HepG2 (cell line): Measurements from ENCODE around the gene ETV5. TPM values are rescaled to one million over a fixed set of nuclear protein-coding genes. Genes with fewer than 3 reads are reported as not detected.
A peak's percentile ranks its signal among the peaks of the same experiment; 100 is the strongest.

Source experiments
- ATF6 ChIP-seq: sonication (generic); formaldehyde crosslinking; conservative IDR thresholded peaks from 2 replicates; pipeline ENCODE4 v1.4.0; 2020; ENCODE audit warnings: missing genetic modification reagents
- EHMT2 ChIP-seq: fragments of 200-600 bp; sonication (generic); IDR thresholded peaks from 2 replicates; pipeline ENCODE4 v1.7.0; 2017; ENCODE audit warnings: antibody characterized with exemption, low read depth, low read length, borderline replicate concordance
- FOXM1 ChIP-seq: sonication (generic); formaldehyde crosslinking; IDR thresholded peaks from 2 replicates; pipeline ENCODE4 v1.5.0; 2020; ENCODE audit warnings: missing genetic modification reagents
- GRHL1 ChIP-seq: sonication (generic); formaldehyde crosslinking; conservative IDR thresholded peaks from 2 replicates; pipeline ENCODE4 v1.8.0; 2022; ENCODE audit warnings: missing genetic modification reagents
- NCOA2 ChIP-seq: sonication (generic); formaldehyde crosslinking; IDR thresholded peaks from 2 replicates; pipeline ENCODE4 v1.8.0; 2022; ENCODE audit warnings: inconsistent platforms
- PHF8 ChIP-seq: sonication (generic); formaldehyde crosslinking; IDR thresholded peaks from 2 replicates; pipeline ENCODE4 v1.5.0; 2020; ENCODE audit warnings: missing genetic modification reagents
- RFX3 ChIP-seq: IDR thresholded peaks from 2 replicates; pipeline ENCODE4 v1.6.1; 2016; ENCODE audit warnings: missing biosample characterization, missing genetic modification reagents
- ZBTB4 ChIP-seq: sonication (generic); formaldehyde crosslinking; IDR thresholded peaks from 2 replicates; pipeline ENCODE4 v1.4.0; 2020; ENCODE audit warnings: missing genetic modification reagents, mild to moderate bottlenecking, borderline replicate concordance
- ZNF10 ChIP-seq: sonication (generic); formaldehyde crosslinking; IDR thresholded peaks from 2 replicates; pipeline ENCODE4 v1.4.0; 2020; ENCODE audit warnings: mild to moderate bottlenecking, low read depth, missing genetic modification reagents, borderline replicate concordance
- ZNF264 ChIP-seq: sonication (generic); formaldehyde crosslinking; IDR thresholded peaks from 2 replicates; pipeline ENCODE4 v1.4.0; 2020; ENCODE audit warnings: missing genetic modification reagents
- ZNF282 ChIP-seq: fragments of 450-650 bp; IDR thresholded peaks from 2 replicates; pipeline ENCODE4 v1.6.1; 2018; ENCODE audit not compliant: partially characterized antibody
- ZNF318 ChIP-seq: sonication (generic); formaldehyde crosslinking; IDR thresholded peaks from 2 replicates; pipeline ENCODE4 v1.4.0; 2020; ENCODE audit warnings: mild to moderate bottlenecking, missing genetic modification reagents
- ZNF430 ChIP-seq: sonication (generic); formaldehyde crosslinking; IDR thresholded peaks from 2 replicates; pipeline ENCODE4 v1.9.0; 2021; ENCODE audit warnings: mild to moderate bottlenecking, missing genetic modification reagents
- polyA plus RNA-seq, 8 experiments: library from polyadenylated mRNA; depleted of rRNA in 3 of 8; stranded (reverse) in 7 of 8; unstranded in 1 of 8; fragments of >200 nt; fragmentation: Illumina TruSeq in 4 of 8; extraction: Trizol in 4 of 8; gene quantifications; 2 replicates each; pipeline versions ENCODE4 v1.2.1 to v1.2.3, GENCODE V29; 2011 to 2016; ENCODE audit warnings: low read depth in 4 of 8, missing spikeins in 1 of 8, mixed read lengths in 1 of 8; ENCODE audit not compliant: insufficient read depth in 1 of 8
- total RNA-seq, 5 experiments: library from RNA; depleted of rRNA; stranded (reverse); fragments of >200 nt; fragmentation: Illumina TruSeq; extraction: Trizol; gene quantifications; 2 replicates each; pipeline ENCODE4 v1.2.3, GENCODE V29; 2016; ENCODE audit warnings: low read depth in 1 of 5

Gene ETV5
- total and polyA plus RNA-seq, 2 of the 13 experiments (the other 11 are each of a cell fraction or from before 2014, with no cell fraction given), result 52.9 to 57.2 TPM

DNA sequence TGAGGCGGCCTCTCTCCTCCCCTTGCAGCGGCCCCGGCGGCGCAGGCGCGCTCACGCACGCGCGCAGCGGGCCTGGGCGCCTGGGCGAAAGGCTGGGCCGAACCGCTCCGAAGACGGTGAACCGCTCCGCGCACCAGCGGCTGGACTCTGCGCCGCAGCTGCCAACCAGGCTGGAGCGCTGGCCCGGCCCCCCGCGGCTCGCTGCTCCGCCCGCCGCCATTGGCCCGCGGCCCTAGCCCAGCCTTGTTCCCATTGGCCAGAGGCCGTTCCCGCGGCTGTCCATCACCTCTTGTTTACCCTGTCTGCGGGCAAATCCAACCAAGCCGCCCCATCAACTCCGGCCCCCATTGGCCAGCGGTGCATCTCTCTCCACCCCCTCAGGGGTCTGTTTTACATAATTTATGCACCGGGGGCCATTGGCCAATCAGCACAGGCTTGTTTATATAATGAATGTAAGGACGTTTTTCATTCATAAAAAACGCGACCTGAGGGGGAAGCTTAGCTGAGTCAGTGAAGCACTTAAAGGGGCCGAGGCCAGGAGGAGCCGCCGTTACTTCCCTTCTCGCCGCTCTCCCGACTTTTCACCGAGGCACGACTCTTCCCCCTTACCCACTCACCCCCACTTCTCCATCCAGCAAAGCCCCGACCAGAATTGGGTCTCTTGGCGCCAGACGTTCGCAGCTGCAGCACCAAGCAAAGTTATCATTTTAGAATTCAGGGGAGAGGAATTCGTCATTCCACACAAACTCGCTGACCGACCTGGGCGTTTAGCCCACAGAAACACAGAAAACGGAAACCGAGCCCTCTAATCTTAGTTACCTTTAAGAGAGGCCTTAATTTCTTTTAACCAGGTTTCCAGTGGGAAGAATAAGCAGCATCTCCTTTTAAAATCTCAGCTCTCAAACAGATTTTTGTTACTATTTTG, at the start of gene ETV5 (continued):
- no peak for TF ChIP-seq ZBTB4 (CRISPR knock-in tag)
- TF ChIP-seq FOXM1 (CRISPR knock-in tag), result no peak
- TF ChIP-seq ATF6 (CRISPR knock-in tag), result no peak
- peak; percentile 39 for TF ChIP-seq PHF8 (CRISPR knock-in tag)
- no peak; the same call in 1 of the 2 replicates for TF ChIP-seq NCOA2 (CRISPR knock-in tag)
- TF ChIP-seq ZNF318 (CRISPR knock-in tag), result no peak
- no peak for TF ChIP-seq EHMT2
- no peak for TF ChIP-seq ZNF264
- TF ChIP-seq ZNF430 (CRISPR knock-in tag), result peak; percentile 30
- no peak for TF ChIP-seq GRHL1
- no peak for TF ChIP-seq ZNF282
- TF ChIP-seq RFX3 (CRISPR knock-in tag), result no peak
- no peak for TF ChIP-seq ZNF10 (CRISPR knock-in tag)
